PFSK-1 (cell line): Measurements from ENCODE around the gene WWC2.

ENCODE experiments used
- FOXP2 ChIP-seq: optimal IDR thresholded peaks from 2 replicates; pipeline ENCODE3; 2011; ENCODE audit warnings: borderline replicate concordance, control low read depth, inconsistent platforms; ENCODE audit not compliant: insufficient read depth; ENCODE audit errors: extremely low read length, extremely low read depth
- POLR2AphosphoS5 ChIP-seq: IDR thresholded peaks from 2 replicates; pipeline ENCODE4 v1.6.1; 2012; ENCODE audit warnings: low read depth, mild to moderate bottlenecking, control low read depth, low read length, moderate library complexity
- REST ChIP-seq, 2 experiments: IDR thresholded peaks; 2 replicates each; pipeline versions ENCODE4 v1.6.1 to v1.8.0; 2011 to 2012; ENCODE audit warnings: low read depth in 2 of 2, low read length in 2 of 2, control low read depth in 1 of 2, inconsistent platforms in 1 of 2, mild to moderate bottlenecking in 1 of 2, moderate library complexity in 1 of 2; ENCODE audit not compliant: insufficient read depth in 1 of 2
- SIN3A ChIP-seq: IDR thresholded peaks from 2 replicates; pipeline ENCODE4 v1.6.1; 2012; ENCODE audit warnings: mild to moderate bottlenecking, low read length, moderate library complexity, borderline replicate concordance; ENCODE audit not compliant: insufficient read depth
- TAF1 ChIP-seq: IDR thresholded peaks from 2 replicates; pipeline ENCODE4 v1.6.1; 2012; ENCODE audit warnings: low read length, control low read depth, borderline replicate concordance; ENCODE audit not compliant: insufficient read depth

The WWC2 gene

GRCh38 chr4:183333202-183333601 lies 234.1 kb downstream of the WWC2 start:
- no peak for TF ChIP-seq FOXP2
- TF ChIP-seq TAF1: no peak
- TF ChIP-seq REST (IDR thresholded peaks at IDR 0.05; ENCODE audit: insufficient read depth in 1 of 2, low read depth in 2 of 2, low read length in 2 of 2): no peak
- TF ChIP-seq POLR2AphosphoS5: no peak
- no peak for TF ChIP-seq SIN3A

- TF ChIP-seq FOXP2 (no peak), REST (IDR thresholded peaks at IDR 0.05; ENCODE audit: insufficient read depth in 1 of 2, low read depth in 2 of 2, low read length in 2 of 2) (peak in 1 of 2 experiments; percentile 77; a peak in 1 of 4 replicates)
Observed at GRCh38 chr4:183333983-183334382, 234.9 kb downstream of the WWC2 start.

GRCh38 chr4:183335369-183335940 lies 236.4 kb downstream of the WWC2 start:
- TF ChIP-seq SIN3A (0 out of 2 replicates have a peak, but pooled peaks have one; percentile 29), REST (IDR thresholded peaks at IDR 0.05; ENCODE audit: insufficient read depth in 1 of 2, low read depth in 2 of 2, low read length in 2 of 2) (peak in 1 of 2 experiments; percentile 42; a peak in 1 of 4 replicates), FOXP2 (no peak)

GRCh38 chr4:183337349-183337748 lies 238.3 kb downstream of the WWC2 start:
- TF ChIP-seq REST (IDR thresholded peaks at IDR 0.05; ENCODE audit: insufficient read depth in 1 of 2, low read depth in 2 of 2, low read length in 2 of 2) (no peak), SIN3A (no peak), POLR2AphosphoS5 (no peak), TAF1 (no peak), FOXP2 (no peak)

GRCh38 chr4:183337833-183338232 lies 238.8 kb downstream of the WWC2 start:
- no peak for TF ChIP-seq REST (IDR thresholded peaks at IDR 0.05; ENCODE audit: insufficient read depth in 1 of 2, low read depth in 2 of 2, low read length in 2 of 2)
- TF ChIP-seq FOXP2: no peak
- TF ChIP-seq POLR2AphosphoS5: no peak
- no peak for TF ChIP-seq SIN3A
- no peak for TF ChIP-seq TAF1
